ENCODE measurements around the gene LINS1. TPM values are rescaled to one million over a fixed set of nuclear protein-coding genes. Genes with fewer than 3 reads are reported as not detected.

The LINS1 gene
- total RNA-seq, 2 experiments from 2014 or later = 38.9 to 39.6 TPM

GRCh38 chr15:100601617-100602063 lies 344 bp downstream of the LINS1 start:
- Mint-ChIP-seq H3K27ac (no peak overlapping the region), H3K9me3 (no peaks in the 10 kb centered on the region), H3K4me1 (ENCODE audit: low read depth) (peaks cover 64% of the 10 kb centered on the region), H3K4me3 (no peak overlapping the region), H3K36me3 (ENCODE audit: low read depth) (peaks cover 28% of the 10 kb centered on the region), H3K27me3 (no peaks in the 10 kb centered on the region)
- DNase-seq = no peak
- Histone ChIP-seq H3K4me1 (ENCODE audit: insufficient read depth, low read length) (peaks cover 47% of the 10 kb centered on the region), H3K36me3 (ENCODE audit: insufficient read depth, low read length) (peaks cover 15% of the 10 kb centered on the region), H3K9me3 (ENCODE audit: control insufficient read depth in 1 of 2, insufficient read depth in 1 of 2, low read length in 2 of 2) (no peaks in the 10 kb centered on the region), H3K27ac (ENCODE audit: low read depth in 1 of 2, low read length in 2 of 2) (peak overlapping the region; percentile 84 to 94), H3K27me3 (ENCODE audit: control insufficient read depth in 1 of 2, insufficient read depth in 2 of 2, low read length in 2 of 2) (no peaks in the 10 kb centered on the region), H3K4me3 (ENCODE audit: low read length) (peak overlapping the region; percentile 96)
- ChIA-PET CTCF (interaction anchor here (0.7 to 3.7 kb wide), 5 partner anchors 29 to 693 kb away, joined by 3 to 18 read pairs (median 3); partner anchors contain the start of gene SNRPA1), POLR2A (interaction anchor here (0.9 to 2.7 kb wide), 18 partner anchors 9 to 1122 kb away, joined by 3 to 29 read pairs (median 5); partner anchors contain the start of genes ADAMTS17, LYSMD4, SNRPA1 and TARS3)
- peak; percentile 9 for ATAC-seq (ENCODE audit: poor library complexity)
- TF ChIP-seq CTCF (IDR thresholded peaks at IDR 0.05) = no peak
- intact Hi-C loops (cut with DNase I, micrococcal nuclease) = loop anchor here (2.0 to 10.0 kb wide), 10 partner anchors 29 to 1123 kb away; partner anchors contain the start of genes ADAMTS17 (in 2 of the 2), CHSY1 (in 1 of the 2), MEF2A (in 1 of the 2) and SELENOS (in 1 of the 2)

- DNase-seq (peak in 9 of 14 experiments; percentile 26 to 73 (median 34)), ATAC-seq (ENCODE audit: poor library complexity) (no peak)
- ChIA-PET POLR2A (interaction anchor here (1.3 to 2.7 kb wide), 5 partner anchors 30 to 1051 kb away, joined by 4 to 29 read pairs (median 6); partner anchors contain the start of gene TM2D3), CTCF (interaction anchor here (1.2 to 1.3 kb wide), 2 partner anchors 259 to 693 kb away, joined by 3 read pairs; partner anchors contain the start of gene SNRPA1)
- Mint-ChIP-seq H3K9me3 (no peaks in the 10 kb centered on the region), H3K4me1 (ENCODE audit: low read depth) (peaks cover 67% of the 10 kb centered on the region), H3K36me3 (ENCODE audit: low read depth) (peaks cover 24% of the 10 kb centered on the region), H3K4me3 (no peak overlapping the region), H3K27ac (no peak overlapping the region), H3K27me3 (no peaks in the 10 kb centered on the region)
- H3K36me3 ChIP-seq (ENCODE audit: insufficient read depth, low read length) = peaks cover 11% of the 10 kb centered on the region
- H3K27me3 ChIP-seq (ENCODE audit: control insufficient read depth in 1 of 2, insufficient read depth in 2 of 2, low read length in 2 of 2) = no peaks in the 10 kb centered on the region
- no peak for TF ChIP-seq CTCF (IDR thresholded peaks at IDR 0.05)
- peaks cover 48% of the 10 kb centered on the region for H3K4me1 ChIP-seq (ENCODE audit: insufficient read depth, low read length)
- H3K27ac ChIP-seq (ENCODE audit: low read depth in 1 of 2, low read length in 2 of 2) = peak overlapping the region; percentile 84 to 94
- H3K4me3 ChIP-seq (ENCODE audit: low read length) = peak overlapping the region; percentile 96
- H3K9me3 ChIP-seq (ENCODE audit: control insufficient read depth in 1 of 2, insufficient read depth in 1 of 2, low read length in 2 of 2) = no peaks in the 10 kb centered on the region
- intact Hi-C loops (cut with DNase I, micrococcal nuclease) = loop anchor here (5.0 to 10.0 kb wide), 7 partner anchors 256 to 1124 kb away; partner anchors contain the start of genes ADAMTS17 (in 2 of the 2), CHSY1 (in 1 of the 2), MEF2A (in 1 of the 2) and SELENOS (in 1 of the 2)
Measured at GRCh38 chr15:100601163-100601562, 821 bp downstream of the LINS1 start.

GRCh38 chr15:100598655-100599054 lies 3.3 kb downstream of the LINS1 start:
- intact Hi-C loops (cut with DNase I, micrococcal nuclease) = loop anchor here in 1 of 2 experiments (10.0 kb wide), 1 partner anchor 674 kb away; no protein-coding TSS in a partner anchor
- Histone ChIP-seq H3K36me3 (ENCODE audit: insufficient read depth, low read length) (no peaks in the 10 kb centered on the region), H3K4me3 (ENCODE audit: low read length) (no peak overlapping the region), H3K4me1 (ENCODE audit: insufficient read depth, low read length) (peaks cover 67% of the 10 kb centered on the region), H3K27ac (ENCODE audit: low read depth in 1 of 2, low read length in 2 of 2) (peak overlapping the region; percentile 67 to 75), H3K9me3 (ENCODE audit: control insufficient read depth in 1 of 2, insufficient read depth in 1 of 2, low read length in 2 of 2) (no peaks in the 10 kb centered on the region), H3K27me3 (ENCODE audit: control insufficient read depth in 1 of 2, insufficient read depth in 2 of 2, low read length in 2 of 2) (no peaks in the 10 kb centered on the region)
- CTCF ChIA-PET = interaction anchor here (1.5 to 1.9 kb wide), 3 partner anchors 26 to 670 kb away, joined by 5 to 7 read pairs (median 6); no protein-coding TSS in a partner anchor
- POLR2A ChIA-PET = interaction anchor here (4.3 kb wide), 1 partner anchor 26 kb away, joined by 44 read pairs; no protein-coding TSS in a partner anchor
- peak overlapping the region; percentile 62 for H3K4me3 Mint-ChIP-seq
- DNase-seq (peak in 1 of 14 experiments; percentile 10), ATAC-seq (ENCODE audit: poor library complexity) (no peak)
- H3K27ac Mint-ChIP-seq = no peak overlapping the region
- no peaks in the 10 kb centered on the region for H3K27me3 Mint-ChIP-seq
- H3K4me1 Mint-ChIP-seq (ENCODE audit: low read depth) = peaks cover 67% of the 10 kb centered on the region
- no peak for TF ChIP-seq CTCF (IDR thresholded peaks at IDR 0.05)
- H3K36me3 Mint-ChIP-seq (ENCODE audit: low read depth) = peaks cover 16% of the 10 kb centered on the region
- no peaks in the 10 kb centered on the region for H3K9me3 Mint-ChIP-seq
